T1000 (cell line): ENCODE results near the gene RHBDF2.

Experiments used
- DNase-seq: peaks from one replicate; lab custom pipeline; 2025; ENCODE audit warnings: mixed read lengths; lab: John Stamatoyannopoulos, UW

Gene RHBDF2

DNA sequence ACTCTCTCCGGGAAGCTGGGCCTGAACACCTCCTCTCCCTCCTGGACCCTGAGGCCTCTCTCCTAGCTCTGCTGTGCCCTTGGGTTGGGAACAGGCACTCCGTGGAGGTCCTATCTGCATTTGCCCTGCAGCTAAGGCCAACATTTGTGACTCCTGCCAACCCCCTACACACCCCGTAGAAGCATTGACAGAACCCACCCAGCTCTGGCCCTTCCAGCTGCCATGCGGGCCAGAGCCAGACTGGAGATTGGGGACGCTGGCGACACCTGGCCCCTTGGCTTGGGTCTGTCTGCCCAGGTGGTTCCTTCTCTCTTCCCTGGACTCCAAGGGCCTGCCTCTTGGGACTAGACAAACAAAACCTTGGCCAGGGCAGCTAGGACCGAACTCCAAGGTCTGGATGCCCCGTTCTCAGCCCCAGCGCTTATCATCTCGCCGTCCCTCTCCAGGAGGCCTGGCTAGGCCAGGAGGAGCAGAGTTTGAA lies 644 bp upstream of the RHBDF2 start:
- no peak for DNase-seq

DNA sequence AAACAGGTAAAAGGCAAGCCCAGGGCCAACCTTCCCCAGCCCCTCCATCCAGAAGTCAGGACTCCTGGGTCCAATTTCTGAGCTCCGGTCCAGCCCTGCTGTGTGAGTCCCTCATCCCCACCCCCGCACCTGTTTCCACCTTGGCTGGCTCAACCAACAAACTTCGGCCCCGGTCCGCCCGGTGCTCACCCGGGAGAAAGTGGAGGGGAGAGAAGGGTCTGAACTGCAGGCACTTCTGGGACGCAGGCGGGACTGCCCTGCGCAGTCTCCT lies 541 bp downstream of the RHBDF2 start:
- DNase-seq = no peak

DNA sequence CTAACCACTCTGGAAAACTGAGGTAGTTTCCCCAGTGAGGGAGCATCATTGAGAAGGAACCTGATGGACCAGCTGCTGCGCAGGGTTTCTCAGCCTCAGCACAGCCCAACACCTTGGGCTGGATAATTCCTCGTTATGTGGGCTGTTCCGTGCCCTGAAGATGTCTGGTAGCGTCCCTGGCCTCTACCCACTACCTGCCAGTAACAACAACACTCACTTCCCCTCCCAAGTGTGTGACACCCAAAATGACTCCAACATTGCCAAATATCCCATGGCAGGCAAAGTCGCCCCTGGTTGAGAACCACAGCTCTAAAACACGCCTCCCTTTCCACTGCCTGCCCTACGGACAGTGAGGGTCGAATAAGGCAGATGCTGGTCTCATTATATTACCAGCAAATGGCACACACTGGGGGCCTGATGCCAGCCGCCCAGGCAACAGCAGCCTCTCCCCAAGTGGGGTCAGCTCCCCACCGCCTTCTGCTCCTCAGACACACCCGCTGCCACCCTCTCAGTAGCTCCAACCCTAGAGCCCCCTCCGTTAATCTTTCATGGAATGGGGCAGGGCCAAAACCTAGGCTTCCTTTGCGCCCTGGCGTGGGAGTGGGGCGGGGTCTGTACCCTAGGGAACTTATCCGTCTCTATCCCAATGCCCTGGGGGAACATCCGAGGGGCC lies 1.0 kb downstream of the RHBDF2 start:
- no peak for DNase-seq

DNA sequence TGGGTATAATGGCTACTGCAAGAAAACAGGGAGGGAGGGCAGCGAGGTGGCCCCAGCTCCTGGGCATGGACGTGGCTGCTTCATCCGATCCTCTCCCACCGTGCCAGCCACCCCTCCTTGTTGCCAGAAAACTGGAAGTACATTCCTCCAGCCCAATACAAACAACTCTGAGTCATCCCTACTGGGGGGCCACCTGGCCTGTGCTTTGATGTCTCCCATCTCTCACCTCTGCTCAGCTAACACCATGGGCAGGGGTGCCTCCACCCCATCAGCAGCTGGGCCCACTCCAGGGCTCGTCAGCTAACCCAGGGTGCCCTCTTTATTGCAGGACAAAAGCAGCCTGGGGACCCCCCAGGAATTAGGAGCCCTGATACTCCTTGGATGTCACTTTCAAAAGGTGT lies 2.0 kb downstream of the RHBDF2 start:
- DNase-seq = no peak

DNA sequence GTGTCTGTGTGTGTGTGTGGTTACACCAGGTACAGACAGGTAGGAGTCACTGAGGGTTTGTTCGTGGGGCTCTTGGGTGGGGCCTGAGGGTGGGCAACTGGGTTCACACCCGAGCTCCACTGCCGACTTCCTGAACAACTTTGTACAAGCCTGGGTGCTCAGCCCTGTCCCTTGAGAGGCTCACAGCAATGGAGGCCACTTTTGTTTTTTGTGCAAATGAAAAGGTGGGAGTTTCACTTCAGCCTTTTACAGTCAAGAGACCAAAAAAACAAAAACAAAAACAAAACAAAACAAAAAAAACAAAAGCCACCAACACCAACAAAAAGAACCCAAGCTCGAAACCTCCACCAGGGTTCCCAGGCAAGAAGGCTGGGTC lies 2.4 kb downstream of the RHBDF2 start:
- DNase-seq = no peak

DNA sequence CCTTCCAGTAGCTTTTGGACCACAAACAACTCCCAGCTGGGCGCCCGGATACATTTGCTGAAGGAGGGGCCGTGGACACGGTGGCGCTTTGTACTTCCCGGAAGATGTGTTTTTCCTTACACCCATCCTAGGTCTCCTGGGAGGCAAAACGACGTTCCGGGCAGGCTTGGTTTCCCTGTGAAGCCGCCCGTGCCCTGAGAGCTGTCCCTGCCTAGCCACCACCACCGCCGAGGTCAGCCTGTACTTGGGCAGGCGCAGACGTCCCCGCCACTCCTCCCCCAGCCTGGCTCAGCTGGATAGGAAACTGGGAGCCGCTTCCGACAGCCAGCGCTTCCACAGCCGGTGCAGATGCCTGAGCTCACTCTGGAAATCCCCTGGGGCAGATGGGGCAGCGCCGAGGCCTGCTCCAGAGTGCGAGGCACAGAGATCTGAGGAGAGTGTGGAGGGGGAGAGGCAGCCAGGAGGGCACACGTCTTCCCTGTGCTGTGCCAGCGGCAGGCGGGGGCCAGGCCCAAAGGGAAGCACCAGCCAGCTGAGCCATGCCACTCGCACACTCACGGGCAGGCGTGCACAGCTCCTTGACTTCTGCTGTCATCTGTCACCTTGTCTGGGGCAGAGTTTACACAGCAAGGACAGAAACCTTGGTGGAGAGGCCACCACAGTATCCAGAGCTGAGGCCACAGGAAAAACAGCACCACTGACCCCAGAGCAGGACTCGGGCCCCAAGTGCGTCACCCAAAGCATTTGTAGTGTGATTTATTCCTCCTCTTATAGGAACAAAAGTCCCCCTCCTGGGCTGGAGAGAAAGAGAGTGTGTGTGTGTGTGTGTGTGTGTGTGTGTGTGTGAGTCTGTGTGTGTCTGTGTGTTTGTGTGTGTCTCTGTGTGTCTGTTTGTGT lies 3.0 kb downstream of the RHBDF2 start:
- DNase-seq = peak; percentile 76

DNA sequence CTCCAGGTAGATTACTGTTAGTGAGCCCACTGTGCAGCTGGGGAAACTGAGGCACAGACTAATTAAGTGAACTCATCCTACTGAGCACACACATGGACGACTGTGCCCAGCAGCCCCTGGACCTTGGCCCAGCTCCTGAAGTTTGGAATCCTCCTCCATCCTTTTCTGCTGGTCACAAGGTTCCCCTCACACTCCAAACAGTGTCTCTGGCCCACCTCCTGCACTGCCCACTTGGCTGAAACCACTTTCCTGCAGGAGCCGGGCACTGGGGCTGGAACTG lies 3.6 kb downstream of the RHBDF2 start:
- DNase-seq = no peak

DNA sequence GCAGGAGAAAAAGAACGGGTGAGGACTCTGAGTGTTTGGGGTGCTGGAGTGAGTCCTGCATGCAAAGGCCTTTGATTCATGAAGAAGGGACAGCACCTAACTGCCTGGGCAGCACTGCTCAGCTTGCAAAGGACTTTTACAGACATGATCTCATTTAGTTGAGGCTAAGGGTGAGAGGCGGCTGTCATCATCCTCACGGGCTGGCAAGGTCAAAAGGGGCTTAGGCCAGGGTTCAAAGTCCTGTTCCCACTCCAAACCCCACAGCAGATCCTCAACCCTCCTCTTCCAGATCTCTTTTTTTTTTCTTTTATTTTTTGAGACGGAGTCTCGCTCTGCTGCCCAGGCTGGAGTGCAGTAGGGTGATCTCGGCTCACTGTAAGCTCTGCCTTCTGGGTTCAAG lies 4.8 kb downstream of the RHBDF2 start:
- no peak for DNase-seq

DNA sequence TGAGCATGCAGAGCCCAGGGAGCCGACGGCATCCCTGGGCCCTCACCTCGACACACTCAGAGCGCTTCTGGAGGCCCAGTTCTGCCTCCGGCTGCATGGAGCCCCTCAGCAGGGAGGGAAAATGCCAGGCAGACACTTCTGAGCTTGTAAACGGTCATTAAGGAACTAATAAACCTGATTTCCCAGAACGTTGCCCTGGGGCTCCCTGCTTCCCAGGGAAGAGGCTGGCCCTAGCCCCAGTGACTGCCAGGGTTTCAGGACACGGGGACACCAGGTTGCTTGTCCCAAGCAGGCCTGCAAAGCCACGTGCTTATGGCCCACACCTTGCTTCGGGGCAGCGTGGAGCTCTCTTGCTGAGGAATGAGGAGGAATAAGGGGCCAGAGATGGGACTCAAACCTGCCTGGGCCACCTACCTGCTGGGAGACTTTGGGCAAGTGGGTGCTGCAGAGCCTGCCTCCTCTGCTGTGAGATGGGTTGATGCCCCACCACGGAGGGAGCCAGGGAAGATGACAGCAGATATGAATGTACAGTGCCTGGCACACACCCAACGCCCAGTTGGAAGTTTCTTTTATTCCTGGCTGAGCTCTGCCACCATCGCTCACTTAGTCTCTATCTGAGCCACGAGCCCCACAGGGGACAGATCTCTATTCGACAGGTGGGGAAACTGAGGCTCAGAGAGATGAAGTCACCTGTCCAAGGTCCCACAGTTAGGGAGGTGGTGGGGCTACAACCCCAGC lies 5.4 kb downstream of the RHBDF2 start:
- no peak for DNase-seq

DNA sequence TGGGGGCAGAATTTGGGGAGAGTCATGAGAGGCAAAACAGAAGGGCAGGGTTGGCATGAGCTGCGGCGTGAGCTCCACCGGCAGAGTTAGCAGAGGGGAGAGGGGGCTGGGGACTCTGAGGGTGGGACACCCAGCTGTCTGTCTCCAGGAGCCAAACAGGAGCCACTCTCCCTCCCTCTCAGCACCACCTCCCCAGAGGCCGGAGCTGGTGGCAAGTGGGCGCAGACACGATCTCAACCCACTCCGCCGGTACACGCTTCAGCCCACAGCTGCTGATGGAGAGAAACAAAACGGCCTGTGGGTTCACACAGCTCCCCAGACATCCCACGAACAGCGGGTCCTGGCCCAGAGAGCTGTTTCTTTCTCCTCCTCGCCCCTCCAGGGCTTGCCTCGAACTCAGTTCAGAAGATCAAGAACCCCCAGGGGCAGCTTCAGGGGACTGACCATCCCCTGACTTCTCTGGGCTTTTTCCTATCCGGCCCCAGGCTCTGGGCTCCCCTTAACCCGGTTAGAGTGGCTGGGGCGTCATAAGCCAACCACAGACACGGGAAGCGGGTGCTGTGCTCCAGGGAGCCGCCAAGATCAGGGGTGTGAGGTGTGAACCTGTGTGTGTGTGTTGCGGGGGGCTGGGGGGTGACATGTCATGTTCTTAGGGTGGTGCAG lies 7.6 kb downstream of the RHBDF2 start:
- no peak for DNase-seq

DNA sequence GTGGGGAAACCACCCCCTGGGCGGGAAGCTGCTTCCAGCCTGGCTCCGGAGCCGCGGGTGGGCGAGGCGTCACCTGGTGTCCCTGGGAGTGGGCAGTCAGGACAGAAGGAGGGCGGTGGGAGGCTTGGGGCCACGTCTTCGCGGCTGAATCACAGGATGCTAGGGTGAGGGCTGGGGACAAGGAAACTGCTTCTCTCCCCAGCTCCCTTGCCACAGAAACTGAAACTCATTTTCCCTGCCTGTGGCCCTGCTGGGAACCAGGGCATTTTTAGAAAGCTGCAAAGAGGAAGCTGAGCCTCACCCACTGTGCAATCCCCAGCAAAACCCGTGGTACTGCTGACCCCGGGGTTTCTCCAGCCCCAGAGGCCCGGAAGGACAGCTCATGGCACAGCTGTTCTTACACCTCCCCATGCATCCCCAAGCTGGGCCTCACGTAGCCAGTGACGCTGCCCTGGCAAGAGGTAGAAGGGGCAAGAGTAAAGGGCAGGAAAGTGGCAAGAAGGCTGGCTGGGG lies 8.2 kb downstream of the RHBDF2 start:
- DNase-seq = peak; percentile 44

DNA sequence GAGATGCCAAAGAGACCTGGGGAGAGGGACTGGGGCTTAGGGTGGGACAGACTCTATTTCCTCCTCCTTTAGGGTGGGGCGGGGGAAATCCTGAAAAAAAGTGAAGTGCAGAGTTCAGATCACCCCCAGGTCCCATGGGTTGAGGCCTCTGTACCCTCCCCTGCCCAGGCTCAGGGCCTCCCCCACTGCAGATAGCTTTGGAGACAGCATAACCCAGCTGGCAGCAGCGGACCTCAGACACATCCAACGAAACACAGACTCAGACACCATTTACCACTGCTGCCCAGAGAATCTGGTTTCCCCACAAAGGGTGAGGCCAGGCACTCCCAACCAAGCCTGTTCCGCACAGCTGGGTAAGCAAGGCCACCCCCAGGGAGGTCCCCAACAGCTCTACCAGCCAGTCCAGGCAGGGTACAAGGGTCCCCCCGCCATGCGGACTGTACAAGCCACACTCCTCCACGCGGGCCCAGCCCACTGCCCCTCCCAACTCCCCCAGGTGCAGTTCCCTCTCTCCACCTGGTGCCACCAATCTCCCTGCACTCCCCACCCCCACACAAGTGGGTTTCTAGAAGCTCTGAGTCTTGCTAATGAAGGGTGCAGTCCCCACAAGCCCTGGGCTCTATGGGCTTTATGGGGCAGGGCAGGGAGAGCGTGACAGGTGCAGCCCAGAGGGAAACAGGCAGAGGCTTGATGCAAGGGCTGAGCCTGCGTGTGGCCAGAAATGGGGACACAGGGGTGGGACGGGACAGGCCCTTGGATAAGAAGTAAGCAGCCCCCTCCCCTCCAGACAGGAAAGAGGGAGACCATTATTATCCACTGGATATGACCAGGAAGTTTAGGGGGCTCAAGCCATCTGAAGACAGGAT lies 8.9 kb downstream of the RHBDF2 start:
- DNase-seq = no peak

DNA sequence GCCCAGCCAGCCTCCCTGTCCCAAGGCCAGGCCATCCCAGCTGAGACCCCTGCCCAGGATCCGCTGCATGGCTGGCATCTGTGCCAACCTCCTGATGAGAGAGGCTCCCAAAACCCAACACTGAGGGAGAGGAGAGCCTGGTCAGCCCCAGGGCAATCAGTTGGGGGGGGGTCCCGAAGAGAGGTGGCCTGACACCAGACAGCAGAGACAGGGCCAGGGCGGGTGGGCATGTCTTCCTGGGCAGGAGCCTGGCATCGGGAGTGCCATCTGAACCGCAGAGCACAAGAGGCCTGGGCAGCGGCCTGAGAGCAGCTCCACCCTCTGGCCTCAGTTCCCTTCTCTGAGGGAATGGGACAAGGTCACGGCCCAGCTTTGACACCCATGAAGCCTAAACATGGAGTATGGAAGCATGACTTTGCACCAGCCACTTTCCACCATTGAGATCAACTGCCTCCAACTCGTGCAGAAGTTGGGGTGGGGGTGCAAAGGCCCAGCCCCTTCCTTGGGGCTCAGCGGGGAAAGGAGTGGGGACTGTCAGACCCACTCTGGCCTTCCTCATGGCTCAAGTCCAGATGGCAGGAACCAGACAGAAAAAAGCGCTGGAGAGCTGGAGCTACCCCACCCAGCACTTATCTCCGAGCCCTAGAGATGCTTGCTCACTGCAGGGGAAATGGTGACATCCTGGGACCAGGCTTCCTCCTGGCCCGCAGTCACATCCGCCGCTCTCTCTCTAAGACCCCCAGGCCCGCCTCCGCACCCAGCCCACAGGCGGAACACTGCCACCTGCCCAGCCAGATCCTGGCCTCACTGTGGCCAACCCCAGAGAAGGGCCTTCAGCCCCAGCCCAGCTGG lies 9.7 kb downstream of the RHBDF2 start:
- DNase-seq = no peak

DNA sequence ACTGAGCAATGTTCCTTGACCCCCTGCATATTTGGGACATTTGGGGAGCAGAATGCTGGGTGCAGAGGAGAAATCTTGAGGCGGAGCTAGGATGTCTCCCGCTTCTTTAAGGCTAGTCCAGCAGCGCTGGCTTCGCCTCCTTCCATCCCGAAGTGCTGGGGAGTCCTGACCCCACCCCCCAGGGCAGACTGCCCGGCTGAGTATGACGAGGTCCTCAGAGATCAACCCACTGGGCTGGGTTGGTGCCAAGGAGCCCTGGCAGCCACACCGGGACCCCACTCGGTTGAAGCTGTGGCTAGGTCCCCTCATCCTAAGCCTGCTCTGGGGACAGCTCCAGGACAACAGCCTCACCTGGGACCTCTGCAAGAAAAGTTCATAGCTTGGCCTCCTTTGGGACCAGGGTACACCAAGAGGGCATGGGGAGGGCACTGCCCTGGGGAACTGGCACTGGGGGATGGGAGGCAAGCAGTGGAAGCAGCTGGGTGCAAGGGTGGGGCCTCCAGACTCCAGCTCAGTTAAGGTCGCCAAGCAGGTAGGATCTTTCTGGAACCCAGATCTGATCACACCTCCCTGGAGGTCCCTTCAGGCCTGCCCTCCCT lies 11.0 kb downstream of the RHBDF2 start:
- no peak for DNase-seq

DNA sequence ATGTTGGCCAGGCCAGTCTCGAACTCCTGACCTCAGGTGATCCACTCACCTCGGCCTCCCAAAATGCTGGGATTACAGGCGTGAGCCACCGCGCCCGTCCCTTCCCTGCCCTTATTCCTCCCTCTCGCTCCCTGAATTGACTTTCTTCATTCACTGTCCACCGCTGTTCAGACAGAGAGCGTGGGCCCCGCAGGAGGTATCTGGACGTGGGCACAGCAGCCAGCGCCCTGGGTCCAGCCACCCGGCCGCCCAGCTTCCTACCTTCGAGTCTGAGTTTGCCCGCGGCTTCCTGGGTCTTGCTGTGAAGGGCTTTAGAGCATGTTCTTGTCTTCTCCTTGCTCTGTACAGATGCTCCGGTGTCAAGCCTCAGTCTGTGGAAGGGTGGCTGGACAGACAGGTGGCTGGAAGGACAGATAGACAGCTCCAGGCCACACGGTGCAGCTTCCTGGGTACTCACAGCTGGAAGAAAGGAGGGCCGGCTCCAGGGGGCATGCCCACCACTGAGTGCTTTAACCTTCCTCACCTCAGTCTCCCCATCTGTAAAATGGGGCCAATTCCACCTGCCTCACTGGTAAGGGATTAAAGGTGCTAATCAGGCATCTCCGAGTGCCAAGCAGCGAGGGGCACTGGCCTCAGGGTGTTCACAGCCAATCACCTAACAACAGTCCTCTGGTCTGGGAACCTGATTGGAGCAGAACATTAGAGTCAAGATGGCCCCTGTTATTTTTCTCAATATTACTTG lies 13.6 kb downstream of the RHBDF2 start:
- no peak for DNase-seq

DNA sequence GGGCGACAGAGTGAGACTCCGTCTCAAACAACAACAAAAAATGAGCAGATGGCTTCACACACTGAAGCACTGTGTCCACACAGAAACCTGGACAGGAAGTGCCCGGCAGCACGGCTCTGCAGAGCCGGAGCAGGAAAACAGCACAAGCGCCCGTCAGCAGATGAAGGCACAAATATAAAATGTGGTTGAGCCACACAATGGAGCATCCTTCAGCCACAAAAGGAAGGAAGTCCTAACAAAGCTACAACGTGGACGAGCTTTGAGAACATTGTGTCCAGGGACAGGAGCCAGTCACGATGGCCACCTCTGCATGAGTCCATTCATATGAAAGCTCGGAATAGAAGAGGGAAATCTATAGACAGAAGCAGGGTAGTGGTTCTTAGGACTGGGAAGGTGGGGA lies 15.7 kb downstream of the RHBDF2 start:
- DNase-seq = no peak

DNA sequence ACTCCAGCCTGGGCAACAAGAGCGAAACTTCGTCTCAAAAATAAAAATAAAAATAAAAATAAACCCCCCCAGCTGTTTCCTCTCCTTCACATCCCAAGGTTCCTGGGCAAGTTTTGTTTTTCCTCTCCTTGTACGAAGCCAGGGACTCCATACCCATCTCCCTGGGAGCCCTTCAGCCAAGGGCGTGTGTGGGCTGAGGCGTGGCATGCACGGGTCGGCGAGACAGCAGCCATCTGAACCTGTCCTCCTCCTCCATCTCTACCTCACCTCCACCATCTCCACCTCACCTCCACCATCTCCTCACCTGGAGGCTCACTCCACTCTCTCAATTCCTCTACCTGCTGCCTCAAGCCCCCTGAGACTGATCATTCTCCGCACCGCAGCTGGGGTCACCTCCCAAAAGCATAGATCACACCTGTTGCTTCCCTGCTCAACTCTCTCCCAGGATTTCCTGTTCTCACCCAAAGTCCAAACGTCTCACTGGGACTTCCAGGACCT lies 16.9 kb downstream of the RHBDF2 start:
- no peak for DNase-seq

DNA sequence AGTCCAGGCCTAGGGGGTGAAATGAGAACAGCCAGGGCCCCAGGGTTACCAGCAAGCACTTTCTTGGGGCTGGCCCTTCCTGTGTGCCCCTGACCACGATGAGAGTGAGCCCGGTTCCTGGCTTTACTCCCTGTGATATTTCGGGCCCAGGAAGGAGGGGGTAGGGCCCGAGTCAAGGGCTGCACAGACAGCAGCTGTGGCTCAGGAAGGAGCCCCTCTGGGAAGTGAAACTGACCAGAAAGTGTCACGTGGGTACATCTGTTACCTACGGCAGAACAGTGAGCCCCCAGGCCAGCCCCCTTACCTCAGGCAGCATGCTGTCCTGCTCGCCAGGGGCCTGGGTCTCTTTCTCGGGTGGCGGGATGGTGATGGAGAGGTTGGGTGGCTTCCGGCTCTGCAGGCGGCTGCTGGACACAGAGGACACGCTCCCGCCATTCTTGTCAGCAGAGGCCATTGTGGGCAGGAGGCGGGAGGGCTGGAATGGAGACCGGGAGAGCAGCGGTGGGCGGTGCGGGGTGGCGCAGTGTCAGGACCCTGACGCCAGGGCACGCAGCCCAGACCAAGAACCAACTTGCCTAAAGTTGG lies 20.1 kb downstream of the RHBDF2 start:
- no peak for DNase-seq

DNA sequence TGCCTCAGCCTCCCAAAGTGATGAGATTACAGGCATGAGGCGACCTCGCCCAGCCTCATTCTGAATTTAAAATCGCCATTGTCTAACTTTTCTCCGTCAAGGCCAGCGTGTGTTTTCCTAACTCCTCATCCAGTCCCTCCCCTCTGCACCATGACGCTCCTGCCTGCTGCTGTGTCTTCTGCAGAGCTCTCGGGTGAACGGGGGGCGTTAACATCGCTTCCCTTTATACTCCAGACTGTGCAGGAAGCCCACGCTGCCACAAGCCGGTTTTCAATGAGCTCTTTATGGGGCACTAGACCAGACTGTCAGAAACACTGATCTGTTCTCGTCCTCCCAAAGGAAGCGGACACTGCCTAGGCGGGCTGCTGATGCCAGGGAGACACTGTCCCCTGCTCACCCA lies 20.6 kb downstream of the RHBDF2 start:
- no peak for DNase-seq
